MM.1S (cell line): ENCODE results near the gene WFDC6.

Source experiments
- CTCF ChIP-seq: fragments of 300-600 bp; sonication (generic); IDR thresholded peaks from 2 replicates; pipeline ENCODE4 v1.5.1; 2016; ENCODE audit warnings: antibody characterized with exemption, low read length, mixed read lengths
- EZH2 ChIP-seq: fragments of 300-600 bp; sonication (generic); optimal IDR thresholded peaks from 2 replicates; pipeline ENCODE3; 2017; ENCODE audit warnings: low read depth, mild to moderate bottlenecking, antibody characterized with exemption, low read length, mixed read lengths

- no peak for TF ChIP-seq CTCF
- no peak for TF ChIP-seq EZH2
Observed at GRCh38 chr20:45495501-45495941, 43.8 kb downstream of the WFDC6 start.
